NT2/D1 (cell line): Measurements from ENCODE around the gene GUCY1A2.

Experiments
- SUZ12 ChIP-seq: IDR thresholded peaks from 2 replicates; pipeline ENCODE4 v1.6.1; 2011; ENCODE audit not compliant: insufficient read length, insufficient read depth; ENCODE audit errors: extremely low read depth
- YY1 ChIP-seq: IDR thresholded peaks from 2 replicates; pipeline ENCODE4 v1.6.1; 2011; ENCODE audit not compliant: insufficient read length, insufficient read depth
- ZNF274 ChIP-seq: IDR thresholded peaks from 2 replicates; pipeline ENCODE4 v1.6.1; 2011; ENCODE audit warnings: mild to moderate bottlenecking, low read depth, low read length

DNA sequence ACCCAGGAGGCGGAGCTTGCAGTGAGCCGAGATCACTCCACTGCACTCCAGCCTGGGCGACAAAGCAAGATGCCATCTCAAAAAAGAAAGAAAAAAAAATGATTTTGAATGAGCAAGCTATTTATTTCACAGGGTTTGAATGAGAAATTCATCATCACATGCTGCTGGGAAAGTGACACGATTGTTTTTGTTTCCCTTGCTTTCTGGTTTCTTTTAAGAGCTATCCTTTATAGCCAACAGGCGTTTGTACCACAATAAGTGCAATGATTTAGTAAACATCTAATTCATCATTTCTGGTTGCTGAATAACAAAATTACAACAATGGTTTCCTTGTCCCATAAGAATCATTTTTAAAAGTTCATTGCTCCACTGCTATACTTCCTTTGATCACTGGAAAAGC lies 129.9 kb downstream of the GUCY1A2 start:
- TF ChIP-seq YY1 (no peak), ZNF274 (no peak), SUZ12 (no peak)
